Glomerular visceral epithelial cell (primary cell): ENCODE measurements around the gene CST4.
A peak's percentile ranks its signal among the peaks of the same experiment; 100 is the strongest.
"Not testable (repeated sequence)": the region's sequence is repeated elsewhere in the genome, so short reads cannot be mapped to it uniquely, and the experiment has no call there.

Experiments
- DNase-seq: peaks from one replicate; pipeline ENCODE4 v3.0.0-alpha.2; 2016; ENCODE audit errors: extremely low spot score

Gene CST4

DNA sequence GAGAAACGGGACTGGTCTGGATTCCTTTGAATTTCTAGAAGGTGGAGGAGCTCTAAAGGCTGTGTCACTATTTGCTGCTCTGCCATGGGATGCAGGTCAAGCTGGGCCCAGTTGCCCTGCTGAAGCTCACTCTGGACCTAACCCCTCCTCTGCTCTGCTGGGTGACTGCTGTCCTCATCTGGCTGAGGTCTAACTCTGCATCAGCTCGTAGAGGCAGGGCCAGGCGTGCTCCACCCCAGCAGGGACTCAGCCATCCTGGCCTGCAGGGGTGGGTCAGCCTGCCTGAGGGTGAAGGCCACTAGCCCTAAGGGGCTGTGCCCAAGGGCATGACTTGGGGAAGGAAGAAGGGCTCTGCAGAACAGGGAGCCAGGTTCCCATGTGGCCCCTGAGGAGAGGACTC, 852 bp downstream of the CST4 start:
- no peak for DNase-seq

DNA sequence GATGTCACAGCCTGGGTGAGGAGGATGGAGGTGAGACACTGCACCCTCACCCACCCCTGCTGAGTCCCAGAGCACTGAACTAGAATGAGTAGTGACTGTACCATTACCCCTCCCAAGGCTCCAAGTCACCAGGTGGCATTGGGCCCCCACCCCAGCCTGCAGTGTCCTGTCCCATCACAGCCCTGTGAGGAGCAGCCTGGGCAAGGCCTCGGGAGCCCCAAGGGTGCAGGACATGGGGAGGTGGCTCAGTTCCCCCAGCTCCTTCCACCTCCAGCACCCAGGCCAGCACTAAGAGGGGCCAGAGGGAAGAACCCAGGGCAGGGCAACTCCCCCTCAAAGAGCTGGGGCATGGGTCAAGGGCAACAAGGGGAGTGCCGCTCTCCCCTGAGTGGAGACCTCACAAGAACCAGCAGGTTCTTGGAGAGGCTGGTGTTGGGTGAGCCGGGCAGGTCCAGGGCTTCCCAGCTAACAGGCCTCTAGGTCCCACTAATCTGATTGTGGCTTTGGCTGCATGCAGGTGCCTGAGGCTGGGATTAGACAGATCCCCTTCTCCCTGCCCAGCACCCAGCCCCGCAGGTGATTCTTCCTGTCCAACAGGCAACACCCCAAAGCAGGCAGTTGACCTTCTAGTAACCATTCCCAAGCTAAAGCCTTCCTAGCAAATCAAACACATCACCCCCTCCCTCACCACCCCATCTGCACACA, 2.6 kb downstream of the CST4 start:
- DNase-seq = no peak

DNA sequence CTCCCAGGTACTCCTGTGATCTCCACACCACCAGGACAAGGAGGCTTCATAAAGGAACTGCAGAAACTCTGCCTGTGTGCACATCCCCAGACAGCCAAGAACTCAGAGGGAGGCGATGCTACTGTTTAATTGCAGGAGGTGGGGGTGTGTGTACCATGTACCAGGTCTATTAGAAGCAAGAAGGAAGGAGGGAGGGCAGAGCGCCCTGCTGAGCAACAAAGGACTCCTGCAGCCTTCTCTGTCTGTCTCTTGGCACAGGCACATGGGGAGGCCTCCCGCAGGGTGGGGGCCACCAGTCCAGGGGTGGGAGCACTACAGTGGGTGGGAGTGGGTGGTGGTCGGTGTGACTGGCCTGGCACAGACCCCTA, 3.3 kb downstream of the CST4 start:
- not testable (repeated sequence) for DNase-seq

DNA sequence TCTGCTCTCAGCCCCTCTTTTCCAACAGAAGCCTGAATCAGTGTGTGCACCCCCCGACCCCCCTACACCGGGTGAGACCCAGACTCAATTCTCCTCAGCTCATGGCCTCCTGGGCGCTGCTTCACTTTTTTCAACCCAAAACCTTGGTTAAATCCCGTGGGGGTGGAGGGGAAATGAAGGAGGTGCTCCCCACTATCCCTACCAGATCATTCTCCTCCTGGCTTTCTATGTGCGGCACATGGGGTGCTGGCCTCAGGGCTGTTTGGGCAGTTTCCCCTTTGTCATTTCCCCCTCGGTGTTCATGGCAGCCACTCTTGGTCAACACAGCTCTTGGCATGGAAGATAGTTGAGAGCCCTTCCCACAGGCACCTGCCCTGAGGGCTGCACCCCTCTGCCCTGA, 4.6 kb downstream of the CST4 start:
- no peak for DNase-seq

DNA sequence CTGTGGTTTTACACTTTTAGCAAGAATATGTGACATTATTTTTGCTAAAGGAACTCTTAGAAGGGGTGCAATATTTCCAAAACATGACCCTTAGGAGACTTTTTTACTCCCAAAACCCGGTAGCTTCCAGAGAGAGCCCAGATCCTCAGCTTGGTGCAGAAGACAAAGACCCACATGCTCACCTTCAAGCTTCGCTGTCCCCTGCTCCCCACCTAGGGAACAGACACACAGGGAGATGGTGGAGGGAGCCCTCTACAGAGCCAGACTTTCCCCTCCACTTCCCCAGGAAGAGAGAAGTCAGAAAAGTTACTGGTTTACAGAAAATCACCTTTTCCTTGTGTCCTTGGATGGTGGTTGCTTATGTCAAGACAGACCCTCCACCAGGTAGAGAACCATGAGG, 5.0 kb downstream of the CST4 start:
- no peak for DNase-seq

DNA sequence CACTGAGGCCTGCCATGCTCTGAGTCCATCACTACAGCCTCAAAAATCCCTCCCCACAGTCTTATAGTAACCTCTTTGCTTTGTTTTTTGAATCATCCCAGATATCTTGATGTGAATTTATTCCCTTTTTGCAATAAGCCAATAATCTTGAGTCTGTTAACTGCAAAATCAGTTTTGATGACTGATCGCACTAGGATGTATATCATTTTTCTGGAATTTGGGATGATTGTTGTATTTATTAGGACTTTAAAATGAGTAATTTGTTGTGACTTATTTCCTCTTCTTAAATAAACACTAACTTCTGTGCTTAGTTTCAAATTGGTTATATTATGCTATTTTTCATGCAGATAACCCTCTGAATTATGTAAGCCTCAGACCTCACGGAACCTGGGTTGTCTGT, 5.6 kb downstream of the CST4 start:
- no peak for DNase-seq

DNA sequence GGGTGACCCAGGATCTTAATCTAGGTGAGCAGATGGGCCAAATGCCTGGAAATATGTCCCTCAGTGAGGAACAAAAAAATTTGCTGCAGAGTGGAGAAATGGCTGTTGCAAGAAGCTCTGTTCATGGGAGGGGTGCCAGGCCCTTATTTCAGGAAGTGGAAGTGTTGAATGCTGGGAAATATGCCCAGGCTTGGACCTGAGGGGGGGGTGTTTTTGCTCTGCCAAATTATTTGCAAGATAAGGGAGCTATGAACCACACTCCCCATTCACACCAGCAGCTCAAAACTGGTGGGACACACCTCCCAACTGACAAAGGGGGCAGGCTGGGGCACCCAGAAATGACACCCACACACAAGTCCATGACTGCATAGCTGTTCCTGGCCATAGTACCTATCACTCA, 8.7 kb downstream of the CST4 start:
- no peak for DNase-seq

DNA sequence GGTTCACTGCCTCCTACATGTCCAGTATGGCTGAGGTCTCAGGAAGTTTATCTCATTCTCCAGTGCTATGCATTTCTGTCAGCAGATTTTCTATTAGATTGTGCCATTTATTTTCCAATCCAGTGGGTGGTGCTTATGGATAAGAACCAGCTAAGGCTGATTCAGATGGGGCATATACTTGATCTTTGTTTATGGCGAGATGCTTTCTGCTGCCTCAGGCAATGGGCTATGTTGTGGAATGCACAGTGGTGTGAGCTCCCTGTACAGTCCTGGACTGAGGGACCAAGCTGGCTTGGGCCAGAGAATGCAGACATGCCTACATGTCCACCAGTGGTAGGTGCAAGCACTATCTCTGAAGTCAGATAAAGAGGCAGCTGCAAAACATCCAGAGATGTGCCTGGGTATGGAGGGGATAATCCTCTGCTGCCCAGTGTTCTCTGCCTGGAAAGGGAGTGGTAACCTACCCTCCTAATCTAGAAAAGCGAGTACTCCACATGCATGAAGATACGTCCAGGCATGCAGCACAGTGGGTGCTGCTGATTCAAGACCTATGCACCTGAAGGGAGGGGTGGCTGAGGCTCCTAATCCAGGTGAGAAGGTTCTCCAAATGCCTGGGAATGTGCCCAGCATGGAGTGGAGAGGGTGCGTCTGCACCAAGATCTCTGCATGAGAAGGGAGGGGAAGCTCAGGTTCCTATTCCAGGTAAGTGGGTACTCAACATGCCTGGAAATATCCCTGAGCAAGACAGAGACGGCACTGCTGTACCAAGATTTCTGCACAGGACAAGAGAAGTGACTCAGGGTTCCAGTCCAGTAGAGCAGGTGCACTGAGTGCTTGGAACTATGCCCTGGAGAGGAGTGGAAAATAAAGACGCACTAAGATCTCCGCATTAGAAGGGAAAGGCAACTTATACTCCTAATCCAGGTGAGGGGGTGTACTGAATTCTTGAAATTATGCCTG, 9.4 kb downstream of the CST4 start:
- no peak for DNase-seq

DNA sequence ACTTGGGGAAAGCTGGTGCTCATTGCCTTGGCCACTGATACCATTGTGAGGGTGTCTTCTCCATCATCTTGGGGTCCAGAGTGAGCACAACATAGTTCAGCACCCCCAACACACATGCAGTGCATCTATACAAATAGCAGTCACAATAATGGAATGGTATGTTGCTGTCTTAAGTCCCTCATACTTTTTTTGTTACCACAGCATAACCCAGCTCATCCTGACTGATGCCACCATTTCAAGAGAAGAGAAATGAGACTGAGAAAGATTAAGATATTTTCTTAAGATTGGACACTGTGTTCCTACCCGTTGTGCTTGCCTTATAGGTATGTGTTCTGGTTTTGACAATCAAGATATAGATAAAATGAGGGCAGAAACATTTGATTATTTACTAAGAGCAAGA, 15.6 kb downstream of the CST4 start:
- no peak for DNase-seq

DNA sequence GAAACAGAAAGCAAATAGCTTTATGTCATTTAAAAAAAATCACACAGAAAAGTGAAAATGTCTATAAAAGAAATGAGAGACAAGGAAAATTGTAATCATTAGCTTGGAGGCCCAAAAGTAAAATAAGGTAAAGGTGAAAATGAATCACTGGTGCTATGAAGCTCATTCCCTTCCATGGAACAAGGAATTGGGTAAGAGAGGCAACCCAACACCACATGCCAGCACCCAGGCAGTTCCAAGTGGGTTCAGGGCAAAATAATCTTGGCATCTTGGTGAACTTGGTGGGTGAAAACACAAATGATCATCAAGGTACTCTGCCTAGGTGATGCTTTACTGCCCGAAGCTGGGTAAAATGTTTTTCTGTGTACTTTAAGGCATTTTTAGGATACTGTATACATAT, 16.7 kb downstream of the CST4 start:
- DNase-seq = no peak

DNA sequence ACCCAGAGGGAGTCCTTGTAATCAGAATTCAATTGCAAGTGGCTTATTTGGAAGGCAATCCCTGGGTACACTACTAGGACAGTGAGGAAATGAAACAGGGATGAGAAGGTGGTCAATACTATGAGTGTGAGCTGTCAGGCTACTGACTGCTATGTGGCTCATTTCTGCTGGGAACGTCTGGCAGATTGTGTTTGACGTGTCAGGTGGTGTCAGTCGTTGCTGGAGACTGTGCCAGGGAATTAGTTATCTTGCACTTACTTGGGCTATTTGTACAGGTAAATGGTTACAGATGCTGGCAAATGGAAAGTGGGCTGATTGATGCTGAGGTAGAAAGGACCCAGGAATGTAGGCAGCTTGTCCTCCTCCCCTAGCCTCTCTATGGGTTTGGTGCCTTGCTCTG, 17.4 kb downstream of the CST4 start:
- DNase-seq = no peak

DNA sequence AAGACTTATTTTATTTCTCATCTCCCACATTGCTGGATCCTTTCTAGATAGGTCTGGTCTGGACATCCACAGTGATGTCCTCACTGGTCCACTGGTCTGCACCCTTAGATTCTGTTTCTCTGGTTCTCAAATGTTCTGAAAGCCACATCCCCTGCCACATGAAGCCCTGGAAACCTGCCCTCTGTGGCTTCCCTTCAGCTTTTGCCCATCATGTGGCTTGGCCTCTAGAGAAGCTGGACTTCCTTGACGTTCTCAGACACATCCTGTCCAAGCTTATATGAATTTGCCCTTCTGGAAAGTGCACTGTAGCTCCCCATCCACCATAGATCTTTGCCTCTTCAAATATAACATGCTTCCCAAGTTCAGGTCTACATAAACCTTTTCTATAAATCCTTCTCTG, 18.5 kb downstream of the CST4 start:
- DNase-seq = no peak

DNA sequence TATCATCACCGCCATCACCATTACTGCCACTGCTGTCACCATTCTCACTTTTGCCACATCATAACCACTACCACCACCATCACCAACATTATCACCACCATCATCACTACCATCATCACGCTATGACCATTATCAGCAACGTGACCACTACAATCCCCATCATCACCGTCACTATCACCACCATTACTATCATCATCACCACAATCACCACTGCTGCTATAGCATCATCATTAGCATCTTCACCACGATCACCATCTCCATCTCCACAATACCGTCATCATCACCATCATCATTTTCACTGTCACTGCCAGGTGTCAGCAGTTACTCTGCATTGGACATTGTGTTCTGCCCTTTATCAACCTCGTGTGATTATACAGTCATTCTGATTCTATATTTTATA, 19.0 kb downstream of the CST4 start:
- DNase-seq = no peak

DNA sequence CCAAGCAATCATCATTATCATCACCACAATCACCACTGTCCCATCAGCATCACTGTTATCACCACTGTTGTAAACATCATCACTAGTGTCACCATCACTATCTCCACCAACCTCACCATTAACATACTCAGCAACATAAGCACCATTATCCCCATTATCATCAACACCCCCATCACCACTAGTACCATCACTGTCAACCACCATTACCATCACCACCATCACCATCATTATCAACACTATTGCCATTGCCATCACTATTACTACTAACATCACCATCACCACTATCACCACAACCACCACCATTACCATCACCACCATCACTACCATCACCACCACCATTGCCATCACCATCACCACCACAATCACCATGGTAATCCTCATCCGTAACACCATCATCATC, 19.5 kb downstream of the CST4 start:
- no peak for DNase-seq

DNA sequence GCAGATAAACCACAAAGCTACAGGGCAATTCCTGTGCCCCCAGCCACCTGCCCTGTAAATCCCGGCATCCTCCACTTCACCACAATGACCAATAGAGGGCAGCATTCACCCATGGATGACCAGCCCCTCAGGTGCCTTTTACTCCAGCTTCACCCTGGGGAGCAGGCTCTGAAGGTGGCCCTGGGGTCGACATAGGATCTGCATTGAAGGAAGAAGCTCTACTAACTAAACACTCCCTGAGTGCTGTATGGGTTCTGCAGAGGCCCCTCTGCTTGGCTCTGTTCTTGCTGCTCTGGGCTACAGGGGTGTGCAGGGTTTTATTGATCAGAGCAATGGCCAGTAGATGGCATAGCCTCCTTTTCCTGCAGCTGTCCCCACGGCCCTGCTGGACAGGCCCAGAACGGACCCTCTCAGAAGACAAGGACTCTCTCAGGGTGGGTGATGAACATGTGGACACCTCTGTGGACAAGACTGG, 20.3 kb downstream of the CST4 start:
- DNase-seq = peak; percentile 69

DNA sequence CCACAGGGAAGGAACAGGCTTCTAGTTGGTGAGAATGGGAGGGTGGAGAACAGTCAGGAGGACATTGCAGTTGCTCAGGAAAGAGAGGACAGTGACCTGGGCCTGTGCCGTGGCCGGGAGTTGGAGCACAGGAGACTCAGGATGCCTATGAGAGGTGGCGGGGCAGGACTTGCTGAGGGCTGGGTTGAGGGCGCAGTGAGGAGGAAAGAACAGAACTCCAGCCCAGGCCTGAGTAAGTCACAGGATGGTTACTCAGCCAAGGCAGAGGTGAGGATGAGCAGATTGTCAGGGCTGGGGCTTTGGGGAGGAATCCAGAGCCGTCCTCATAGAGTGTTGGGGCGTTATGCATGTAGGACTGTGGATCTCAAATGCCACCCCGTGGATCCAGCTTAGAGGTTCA, 21.2 kb downstream of the CST4 start:
- no peak for DNase-seq

DNA sequence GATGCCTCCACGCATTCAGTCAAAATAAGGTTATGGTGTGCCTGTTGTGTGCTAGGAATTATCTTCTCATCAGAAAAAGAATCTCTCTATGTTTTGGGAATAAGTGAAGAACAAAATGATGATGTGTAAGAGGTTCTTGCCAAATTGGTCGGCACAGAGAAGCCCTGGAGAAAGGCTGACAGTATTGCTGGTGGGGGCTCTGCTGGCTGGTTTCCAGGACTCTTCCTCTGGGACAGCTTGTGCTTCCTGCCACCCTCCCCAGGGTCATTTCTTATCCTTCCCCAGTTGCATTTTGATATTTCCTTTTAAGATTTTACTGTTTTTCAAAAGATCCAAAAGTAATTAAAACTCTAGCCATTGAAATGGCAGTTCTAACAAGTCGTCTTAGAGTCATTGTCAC, 22.1 kb downstream of the CST4 start:
- no peak for DNase-seq

DNA sequence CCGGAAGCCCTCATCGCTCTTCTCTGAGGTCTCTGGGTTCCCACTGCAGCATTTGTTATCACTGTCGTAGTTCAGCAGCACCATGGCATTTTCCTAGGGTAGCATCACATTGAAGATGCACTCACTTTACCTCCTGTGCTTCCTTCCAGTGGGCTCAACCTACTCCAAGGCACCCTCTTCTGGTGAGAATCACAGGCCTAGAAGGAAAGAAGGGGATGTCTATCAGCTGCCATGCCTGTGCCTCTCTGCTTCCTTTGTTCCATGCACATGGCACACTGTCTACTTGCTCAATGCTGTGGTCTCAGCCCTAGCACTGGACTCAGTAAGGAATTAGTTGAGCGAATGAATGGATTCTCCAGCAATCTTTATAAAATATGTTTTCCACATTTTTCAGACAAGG, 22.6 kb downstream of the CST4 start:
- peak; percentile 29 for DNase-seq

DNA sequence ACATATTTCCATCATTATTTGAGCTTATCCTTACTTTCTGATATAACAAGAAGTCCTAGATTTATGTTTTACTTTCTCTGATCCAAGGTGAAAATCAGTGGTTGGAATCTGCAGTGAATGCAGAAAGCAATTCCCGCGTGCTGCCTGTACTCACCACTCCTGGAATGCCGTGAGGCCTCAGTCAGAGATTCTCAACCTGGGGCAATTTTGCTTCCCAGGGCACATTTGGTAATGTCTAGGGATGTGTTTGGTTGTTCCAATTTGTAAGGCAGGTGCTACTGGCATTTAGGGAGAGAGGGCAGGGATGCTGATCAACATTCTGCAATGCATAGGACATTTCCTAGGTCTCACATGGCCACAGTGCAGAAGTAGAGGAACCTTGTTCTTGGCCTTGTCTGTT, 23.9 kb downstream of the CST4 start:
- no peak for DNase-seq

DNA sequence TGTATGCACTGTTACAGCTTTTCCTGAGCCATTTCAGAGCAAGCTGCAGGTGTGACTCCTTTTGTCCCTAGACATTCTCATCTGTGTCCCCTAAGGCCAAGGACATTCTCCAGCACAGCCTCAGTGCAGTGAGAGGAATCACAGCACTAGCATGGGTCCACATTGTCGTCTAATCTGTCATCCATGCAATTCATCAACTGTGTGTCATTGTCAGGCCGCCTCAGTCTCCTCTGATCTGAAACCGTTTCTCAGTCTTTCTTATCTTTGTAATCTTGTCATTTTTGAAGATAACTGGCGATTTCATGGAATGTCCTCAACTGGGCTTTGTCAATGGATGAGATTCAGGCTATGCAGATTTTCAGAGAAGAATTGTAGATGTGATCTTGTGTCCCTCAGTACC, 24.8 kb downstream of the CST4 start:
- not testable (repeated sequence) for DNase-seq

DNA sequence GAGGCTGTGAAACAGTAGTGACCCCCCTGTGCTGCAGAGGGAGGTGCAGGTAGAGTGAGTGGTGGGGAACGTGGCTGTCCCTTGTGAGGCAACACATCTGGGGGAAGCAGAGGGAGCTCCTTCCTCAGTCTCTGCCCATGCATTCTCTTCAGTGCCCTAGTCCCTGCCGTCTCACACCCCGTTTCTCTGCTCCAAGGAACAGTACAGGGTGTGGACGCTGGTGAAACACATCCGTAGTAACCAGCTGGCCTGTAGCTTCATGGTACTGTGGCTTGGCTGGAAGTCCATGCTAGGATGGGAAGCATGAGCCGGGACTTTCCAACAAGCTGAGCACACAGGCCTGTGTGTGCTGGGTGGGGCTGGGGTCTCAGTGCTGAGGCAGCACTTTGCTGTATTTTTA, 25.7 kb downstream of the CST4 start:
- DNase-seq = no peak

DNA sequence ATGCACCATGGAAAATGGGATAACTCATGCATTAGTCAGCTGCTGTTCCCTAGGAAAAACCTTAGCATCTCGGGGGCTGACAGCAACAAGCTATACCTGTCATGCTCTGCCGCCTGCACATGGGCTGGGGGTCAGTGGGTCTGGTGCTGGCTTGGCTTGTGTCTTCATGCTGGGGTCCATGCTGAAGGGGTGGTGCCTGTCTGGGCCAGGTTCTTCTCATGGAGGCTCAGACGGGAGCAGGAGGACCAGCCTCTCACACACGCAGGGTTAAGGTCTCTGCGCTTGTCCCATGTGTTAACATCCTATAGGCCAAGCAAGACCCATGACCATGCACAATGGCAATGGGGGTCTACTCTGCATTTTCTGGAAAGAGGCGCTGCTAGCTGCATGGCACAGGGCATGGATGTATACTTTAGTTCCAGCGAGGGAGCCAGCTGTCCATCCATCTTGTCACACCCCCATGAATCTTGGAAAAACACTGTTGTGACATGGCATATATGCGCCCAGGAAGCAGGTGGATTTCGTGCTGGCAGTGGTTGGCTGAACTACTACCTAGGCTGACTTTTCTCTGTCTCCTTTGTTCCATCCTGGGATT, 26.5 kb downstream of the CST4 start:
- DNase-seq = no peak

DNA sequence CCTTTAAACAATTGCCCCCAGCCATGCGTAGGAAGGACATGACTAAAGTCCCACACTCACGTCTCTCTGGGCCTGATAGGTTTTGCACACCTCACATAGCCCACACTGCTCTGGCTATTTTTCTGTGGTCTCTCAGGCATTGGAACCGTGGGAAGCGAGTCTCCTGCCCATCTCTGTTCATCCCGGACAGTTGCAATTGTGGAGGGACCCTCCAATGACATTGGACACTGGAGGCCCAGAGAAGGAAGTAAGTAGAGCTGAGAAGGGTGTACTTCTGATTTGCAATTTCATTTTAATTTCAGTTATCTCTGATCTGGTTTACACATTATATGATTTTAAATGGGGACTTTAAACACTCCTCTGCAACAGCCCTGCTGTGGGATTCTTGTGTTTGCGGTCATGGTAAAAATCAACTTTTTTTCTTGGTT, 27.8 kb downstream of the CST4 start:
- DNase-seq = no peak
